ENCODE results near the gene SLC5A10.

DNA sequence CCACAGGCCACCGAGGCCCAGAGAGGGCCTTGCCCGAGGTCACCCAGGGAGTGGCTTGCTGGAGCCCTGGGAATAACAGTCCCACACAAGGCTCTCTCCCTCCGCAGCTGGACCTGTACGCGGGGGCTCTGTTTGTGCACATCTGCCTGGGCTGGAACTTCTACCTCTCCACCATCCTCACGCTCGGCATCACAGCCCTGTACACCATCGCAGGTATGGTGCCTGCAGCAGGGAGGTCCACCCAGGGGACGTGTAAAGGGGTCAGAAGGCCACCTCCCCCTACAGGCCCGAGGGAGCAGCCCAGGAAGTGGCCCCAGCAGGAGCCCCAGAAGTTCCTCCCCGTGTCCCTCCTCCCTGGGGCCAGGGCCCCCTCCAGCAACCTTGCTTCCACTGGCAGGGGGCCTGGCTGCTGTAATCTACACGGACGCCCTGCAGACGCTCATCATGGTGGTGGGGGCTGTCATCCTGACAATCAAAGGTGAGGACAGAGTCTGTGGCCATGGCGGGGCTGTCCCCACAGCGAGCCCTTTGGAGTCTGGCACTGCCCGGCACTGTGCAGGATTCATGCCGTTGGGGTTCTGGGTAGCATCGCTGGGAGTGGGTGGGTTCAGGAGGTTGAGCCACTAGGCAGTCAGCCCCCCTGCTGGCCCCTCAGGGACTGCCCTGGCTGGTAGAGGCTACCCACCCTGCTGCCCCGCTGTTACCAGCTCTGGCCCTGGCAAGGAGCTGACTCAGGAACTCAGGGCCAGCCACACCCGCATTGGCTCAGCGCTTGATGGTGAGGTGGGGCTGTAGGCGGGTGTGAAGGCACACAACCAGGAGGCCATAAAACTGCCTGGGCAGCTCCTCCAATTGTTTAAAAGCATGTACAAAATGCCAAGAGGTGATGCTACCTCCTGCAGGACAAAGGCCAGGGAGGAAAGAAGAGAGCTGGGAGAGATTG, 17.3 kb downstream of the SLC5A10 start:
- TF ChIP-seq, protein P1, sequence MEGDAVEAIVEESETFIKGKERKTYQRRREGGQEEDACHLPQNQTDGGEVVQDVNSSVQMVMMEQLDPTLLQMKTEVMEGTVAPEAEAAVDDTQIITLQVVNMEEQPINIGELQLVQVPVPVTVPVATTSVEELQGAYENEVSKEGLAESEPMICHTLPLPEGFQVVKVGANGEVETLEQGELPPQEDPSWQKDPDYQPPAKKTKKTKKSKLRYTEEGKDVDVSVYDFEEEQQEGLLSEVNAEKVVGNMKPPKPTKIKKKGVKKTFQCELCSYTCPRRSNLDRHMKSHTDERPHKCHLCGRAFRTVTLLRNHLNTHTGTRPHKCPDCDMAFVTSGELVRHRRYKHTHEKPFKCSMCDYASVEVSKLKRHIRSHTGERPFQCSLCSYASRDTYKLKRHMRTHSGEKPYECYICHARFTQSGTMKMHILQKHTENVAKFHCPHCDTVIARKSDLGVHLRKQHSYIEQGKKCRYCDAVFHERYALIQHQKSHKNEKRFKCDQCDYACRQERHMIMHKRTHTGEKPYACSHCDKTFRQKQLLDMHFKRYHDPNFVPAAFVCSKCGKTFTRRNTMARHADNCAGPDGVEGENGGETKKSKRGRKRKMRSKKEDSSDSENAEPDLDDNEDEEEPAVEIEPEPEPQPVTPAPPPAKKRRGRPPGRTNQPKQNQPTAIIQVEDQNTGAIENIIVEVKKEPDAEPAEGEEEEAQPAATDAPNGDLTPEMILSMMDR (IDR thresholded peaks at IDR 0.05), result no peak
- TF ChIP-seq, protein P2, sequence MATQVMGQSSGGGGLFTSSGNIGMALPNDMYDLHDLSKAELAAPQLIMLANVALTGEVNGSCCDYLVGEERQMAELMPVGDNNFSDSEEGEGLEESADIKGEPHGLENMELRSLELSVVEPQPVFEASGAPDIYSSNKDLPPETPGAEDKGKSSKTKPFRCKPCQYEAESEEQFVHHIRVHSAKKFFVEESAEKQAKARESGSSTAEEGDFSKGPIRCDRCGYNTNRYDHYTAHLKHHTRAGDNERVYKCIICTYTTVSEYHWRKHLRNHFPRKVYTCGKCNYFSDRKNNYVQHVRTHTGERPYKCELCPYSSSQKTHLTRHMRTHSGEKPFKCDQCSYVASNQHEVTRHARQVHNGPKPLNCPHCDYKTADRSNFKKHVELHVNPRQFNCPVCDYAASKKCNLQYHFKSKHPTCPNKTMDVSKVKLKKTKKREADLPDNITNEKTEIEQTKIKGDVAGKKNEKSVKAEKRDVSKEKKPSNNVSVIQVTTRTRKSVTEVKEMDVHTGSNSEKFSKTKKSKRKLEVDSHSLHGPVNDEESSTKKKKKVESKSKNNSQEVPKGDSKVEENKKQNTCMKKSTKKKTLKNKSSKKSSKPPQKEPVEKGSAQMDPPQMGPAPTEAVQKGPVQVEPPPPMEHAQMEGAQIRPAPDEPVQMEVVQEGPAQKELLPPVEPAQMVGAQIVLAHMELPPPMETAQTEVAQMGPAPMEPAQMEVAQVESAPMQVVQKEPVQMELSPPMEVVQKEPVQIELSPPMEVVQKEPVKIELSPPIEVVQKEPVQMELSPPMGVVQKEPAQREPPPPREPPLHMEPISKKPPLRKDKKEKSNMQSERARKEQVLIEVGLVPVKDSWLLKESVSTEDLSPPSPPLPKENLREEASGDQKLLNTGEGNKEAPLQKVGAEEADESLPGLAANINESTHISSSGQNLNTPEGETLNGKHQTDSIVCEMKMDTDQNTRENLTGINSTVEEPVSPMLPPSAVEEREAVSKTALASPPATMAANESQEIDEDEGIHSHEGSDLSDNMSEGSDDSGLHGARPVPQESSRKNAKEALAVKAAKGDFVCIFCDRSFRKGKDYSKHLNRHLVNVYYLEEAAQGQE (IDR thresholded peaks at IDR 0.05; ENCODE audit: insufficient read depth in 1 of 2, low read depth in 2 of 2, low read length in 1 of 2), result no peak
- no peak for TF ChIP-seq POLR2AphosphoS5 (IDR thresholded peaks at IDR 0.05; ENCODE audit: low read depth, low read length)

Data from Panc1 (cell line).